LNCAP (cell line): Measurements from ENCODE around the gene KRTAP5-5.

ENCODE experiments used
- CTCF ChIP-seq: fragments of 450-650 bp; IDR thresholded peaks from 2 replicates; pipeline ENCODE4 v1.5.1; 2017; ENCODE audit warnings: mild to moderate bottlenecking

KRTAP5-5 gene

DNA sequence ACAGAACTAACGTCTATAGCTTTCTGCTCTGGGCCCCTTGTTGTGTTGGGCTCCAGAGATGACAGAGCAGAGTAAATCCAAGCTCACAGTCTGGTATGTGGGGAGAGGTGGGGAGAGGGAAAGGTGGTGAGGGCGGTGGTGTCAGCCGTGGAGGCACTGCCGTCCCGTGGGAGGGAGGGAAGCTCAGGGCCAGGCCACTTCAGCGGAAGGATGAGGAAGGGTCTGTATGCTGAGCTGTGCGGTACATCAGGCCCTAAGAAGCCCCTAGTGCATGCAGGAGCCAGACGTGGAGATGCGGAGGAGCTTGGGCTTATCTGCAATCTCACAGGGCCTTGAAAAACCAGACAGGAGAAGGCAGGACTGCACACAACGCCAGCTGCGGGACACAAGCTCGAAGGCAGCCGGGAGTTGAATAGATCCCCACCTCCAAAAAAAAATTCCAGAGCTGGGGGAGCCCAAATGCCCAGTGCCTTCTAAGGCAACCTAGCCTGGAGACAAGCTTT lies 1.5 kb downstream of the KRTAP5-5 start:
- TF ChIP-seq CTCF, result no peak

DNA sequence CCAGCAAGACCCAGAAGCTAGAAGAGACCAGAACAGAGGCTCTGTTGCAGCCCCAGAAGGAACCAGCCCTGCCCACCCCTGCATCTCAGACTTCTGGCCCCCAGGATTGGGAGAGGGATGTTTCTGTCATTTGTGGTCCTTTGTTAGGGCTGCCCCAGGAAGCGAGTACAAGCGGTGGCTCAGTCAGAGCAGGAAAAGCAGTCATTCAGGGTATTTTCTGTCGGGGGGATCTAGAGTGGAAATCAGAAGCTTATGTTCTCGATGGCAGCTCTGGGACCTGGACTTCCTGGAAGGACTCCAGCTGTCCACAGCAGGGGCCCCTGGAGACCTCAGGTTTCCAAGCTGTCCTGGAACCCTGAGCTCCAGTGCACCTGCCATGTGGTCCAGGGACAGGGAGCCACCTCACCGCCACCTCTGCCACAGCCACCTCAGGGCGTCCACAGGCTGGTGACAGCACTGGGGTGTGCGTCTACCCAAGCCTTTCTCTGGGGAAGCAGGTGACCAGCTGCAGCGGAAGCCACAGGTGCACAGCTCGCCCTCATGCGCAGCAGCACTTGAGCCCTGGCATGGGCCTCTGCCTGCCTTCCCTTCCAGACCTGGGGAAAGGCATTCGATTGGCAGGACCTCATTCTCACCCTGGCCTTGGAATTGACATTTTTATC lies 2.6 kb downstream of the KRTAP5-5 start:
- TF ChIP-seq CTCF, result no peak

DNA sequence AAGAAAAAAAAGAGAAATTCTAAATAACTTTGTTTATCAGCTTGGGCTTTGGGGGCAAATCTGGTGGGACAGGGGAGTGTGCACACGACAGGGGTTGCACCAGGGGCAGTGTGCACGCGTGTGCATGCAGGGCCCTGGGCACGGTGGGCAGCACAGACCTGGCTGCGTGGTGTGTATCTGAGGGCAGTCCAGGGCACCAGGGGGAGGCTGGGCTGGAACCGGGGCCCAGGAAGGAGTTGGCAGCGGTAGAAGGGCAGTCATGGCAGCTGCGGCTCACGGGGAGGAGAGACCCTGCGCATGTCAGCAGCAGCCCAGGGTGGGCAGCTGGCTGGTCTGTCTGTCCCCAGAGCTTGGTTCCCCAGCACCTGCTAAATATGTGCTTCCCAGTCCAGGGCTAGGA lies 4.3 kb downstream of the KRTAP5-5 start:
- no peak for TF ChIP-seq CTCF

DNA sequence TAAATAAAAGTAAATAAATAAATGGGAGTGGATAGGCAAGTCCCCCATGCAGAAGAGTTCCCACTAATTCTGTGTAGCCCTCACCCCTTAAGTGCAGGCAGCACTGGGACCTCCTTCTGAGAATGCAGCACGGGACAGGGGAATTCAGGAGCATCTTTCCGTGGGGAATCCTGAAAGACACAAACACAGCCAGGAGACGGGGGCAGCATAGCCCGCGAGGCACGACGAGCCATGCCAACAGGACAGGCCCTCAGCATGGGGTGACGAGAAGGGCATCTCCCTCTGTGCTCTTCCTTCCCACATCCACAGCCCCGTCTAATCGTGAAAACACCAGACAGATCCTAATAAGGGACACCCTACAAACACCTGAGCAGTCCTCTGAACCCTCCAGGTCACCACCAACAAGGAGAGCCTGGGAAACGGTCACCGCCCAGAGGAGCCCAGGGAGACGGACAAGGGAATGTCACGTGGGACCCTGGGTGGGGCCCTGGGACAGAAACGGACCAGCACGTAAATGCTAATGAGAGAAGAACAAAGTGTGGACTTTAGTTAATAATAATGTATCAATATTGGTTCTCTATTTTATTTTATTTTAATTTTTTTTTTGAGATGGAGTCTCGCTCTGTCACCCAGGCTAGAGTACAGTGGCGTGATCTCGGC lies 6.8 kb downstream of the KRTAP5-5 start:
- TF ChIP-seq CTCF, result no peak

- no peak for TF ChIP-seq CTCF
Measured at GRCh38 chr11:1637628-1638027, 8.1 kb downstream of the KRTAP5-5 start.

DNA sequence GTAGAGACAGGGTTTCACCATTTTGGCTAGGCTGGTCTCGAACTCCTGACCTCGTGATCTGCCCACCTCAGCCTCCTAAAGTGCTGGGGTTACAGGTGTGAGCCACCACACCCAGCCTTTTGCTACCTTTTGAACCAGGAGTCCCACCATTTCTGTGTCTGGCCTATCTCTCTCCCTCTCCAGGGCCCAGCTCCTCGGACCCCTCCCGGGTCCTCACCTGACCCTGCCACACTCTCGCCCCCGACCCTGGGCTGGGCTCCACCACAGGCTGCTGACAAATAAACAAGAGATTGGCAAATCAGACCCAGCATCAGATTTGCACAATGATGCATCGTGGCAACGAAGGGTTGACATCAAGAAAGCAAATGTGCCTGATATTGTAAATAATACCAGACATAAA lies 8.8 kb downstream of the KRTAP5-5 start:
- no peak for TF ChIP-seq CTCF

DNA sequence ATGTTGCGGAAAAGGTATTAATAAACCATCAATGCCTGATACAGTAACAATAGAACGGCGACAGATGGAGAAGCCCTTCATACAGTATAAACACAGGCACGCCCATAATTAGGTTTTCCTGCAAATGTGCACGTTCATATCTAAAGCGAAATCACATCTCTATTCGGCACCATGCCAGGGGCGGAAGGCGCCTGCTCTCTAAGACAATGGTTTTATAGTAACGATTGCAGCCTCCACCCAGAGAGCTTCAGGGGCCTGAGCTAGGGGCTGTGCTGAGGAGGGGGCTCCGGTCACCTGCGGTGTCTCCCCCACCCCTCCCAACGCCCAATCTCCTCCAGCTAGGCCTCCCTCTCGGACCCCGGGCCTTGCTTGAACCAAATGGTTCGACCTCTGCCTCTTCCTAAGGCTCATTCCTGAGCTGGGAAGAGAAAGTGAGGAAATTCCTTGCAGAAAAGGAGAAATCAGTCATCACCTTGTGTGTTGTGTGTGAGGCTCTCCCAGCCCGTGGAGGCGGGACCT lies 9.6 kb downstream of the KRTAP5-5 start:
- no peak for TF ChIP-seq CTCF
